Stimulated activated effector memory CD8-positive, alpha-beta T cell treated with anti-CD3 and anti-CD28 coated beads, Interleukin-12 subunit alpha, Interleukin-12 subunit beta, amount 100 ng/mL, for 72 hours (primary cell): Measurements from ENCODE around the gene TMEM123.
A peak's percentile ranks its signal among the peaks of the same experiment; 100 is the strongest.

Experiments
- ATAC-seq: fragments of 150-1000 bp; cut with Tn5 transposase; 2 replicates; pipeline ENCODE4 v1.10.0; 2021
- DNase-seq, 2 donors: peaks; one replicate each; pipeline ENCODE4 v3.0.0; 2021 to 2022; ENCODE audit warnings: low spot score in 2 of 2
- H3K27ac Mint-ChIP-seq: one replicate; pipeline ENCODE4 v1.8.0; 2022; ENCODE audit warnings: mild to moderate bottlenecking, mixed read lengths
- H3K36me3 Mint-ChIP-seq: one replicate; pipeline ENCODE4 v1.8.0; 2022; ENCODE audit warnings: mild to moderate bottlenecking, mixed read lengths
- H3K4me1 Mint-ChIP-seq: one replicate; pipeline ENCODE4 v1.8.0; 2022; ENCODE audit warnings: mixed read lengths
- H3K4me3 Mint-ChIP-seq: one replicate; pipeline ENCODE4 v1.8.0; 2022; ENCODE audit warnings: mild to moderate bottlenecking, mixed read lengths
- H3K9me3 Mint-ChIP-seq: one replicate; pipeline ENCODE4 v1.8.0; 2022; ENCODE audit warnings: mixed read lengths

Gene TMEM123

DNA sequence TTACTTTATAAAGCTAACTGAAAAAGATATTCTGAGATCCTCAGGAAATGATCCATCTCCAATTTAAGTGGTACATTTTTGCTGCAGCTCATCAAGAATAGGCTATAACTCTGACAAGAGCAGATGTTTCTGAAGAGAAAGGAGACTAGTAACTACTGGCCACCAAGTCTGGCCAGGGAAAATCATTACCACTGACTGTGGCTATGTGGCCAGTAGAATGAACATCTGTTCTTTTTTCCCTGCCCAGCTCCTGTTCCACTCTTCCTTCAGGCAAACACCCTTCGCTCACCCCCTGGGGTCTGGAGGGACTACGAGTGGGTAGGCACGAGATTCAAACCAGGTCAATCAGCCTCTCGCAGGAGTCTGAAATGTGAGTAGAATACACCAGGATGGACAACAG lies 23.9 kb downstream of the TMEM123 start:
- DNase-seq = no peak

GRCh38 chr11:102427068-102427467 lies 25.5 kb downstream of the TMEM123 start:
- peak overlapping the region; percentile 23 for H3K27ac Mint-ChIP-seq
- H3K36me3 Mint-ChIP-seq = peaks cover 56% of the 10 kb centered on the region
- DNase-seq = no peak
- H3K4me3 Mint-ChIP-seq = no peak overlapping the region
- peaks cover 3% of the 10 kb centered on the region for H3K9me3 Mint-ChIP-seq
- ATAC-seq = no peak
- H3K4me1 Mint-ChIP-seq = peaks cover 51% of the 10 kb centered on the region

More for the DNA sequence above, 23.9 kb downstream of the TMEM123 start:
- peaks cover 7% of the 10 kb centered on the region for H3K9me3 Mint-ChIP-seq
- no peak overlapping the region for H3K27ac Mint-ChIP-seq
- peaks cover 59% of the 10 kb centered on the region for H3K36me3 Mint-ChIP-seq
- no peak for ATAC-seq
- no peak overlapping the region for H3K4me3 Mint-ChIP-seq
- H3K4me1 Mint-ChIP-seq = peaks cover 48% of the 10 kb centered on the region

- H3K36me3 Mint-ChIP-seq = peaks cover 56% of the 10 kb centered on the region
- H3K27ac Mint-ChIP-seq = no peak overlapping the region
- DNase-seq (no peak), ATAC-seq (no peak)
- H3K4me3 Mint-ChIP-seq = no peak overlapping the region
- H3K4me1 Mint-ChIP-seq = peaks cover 47% of the 10 kb centered on the region
- no peaks in the 10 kb centered on the region for H3K9me3 Mint-ChIP-seq
Observed at GRCh38 chr11:102426570-102426969, 26.0 kb downstream of the TMEM123 start.

DNA sequence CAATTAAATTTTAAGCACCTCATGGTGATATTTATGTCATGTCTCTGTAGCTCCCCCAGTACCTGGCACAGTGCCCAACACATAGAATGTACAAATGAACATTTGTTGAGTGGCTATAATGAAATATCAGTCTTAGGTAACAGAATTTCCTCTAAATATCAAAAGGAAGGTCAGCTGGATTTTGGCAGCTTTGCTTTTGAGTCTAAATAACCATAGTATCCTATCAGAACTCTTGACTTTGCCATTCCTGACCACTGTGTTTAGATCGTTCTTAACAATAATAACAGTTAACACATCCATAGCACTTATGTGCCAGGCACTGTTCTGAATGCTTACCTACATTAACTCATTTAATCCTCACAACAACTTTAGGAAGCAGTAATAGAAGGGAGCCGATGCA lies 26.6 kb downstream of the TMEM123 start:
- ATAC-seq = no peak
- peaks cover 60% of the 10 kb centered on the region for H3K36me3 Mint-ChIP-seq
- H3K9me3 Mint-ChIP-seq = no peaks in the 10 kb centered on the region
- H3K27ac Mint-ChIP-seq = no peak overlapping the region
- DNase-seq = no peak
- no peak overlapping the region for H3K4me3 Mint-ChIP-seq
- H3K4me1 Mint-ChIP-seq = peaks cover 47% of the 10 kb centered on the region

DNA sequence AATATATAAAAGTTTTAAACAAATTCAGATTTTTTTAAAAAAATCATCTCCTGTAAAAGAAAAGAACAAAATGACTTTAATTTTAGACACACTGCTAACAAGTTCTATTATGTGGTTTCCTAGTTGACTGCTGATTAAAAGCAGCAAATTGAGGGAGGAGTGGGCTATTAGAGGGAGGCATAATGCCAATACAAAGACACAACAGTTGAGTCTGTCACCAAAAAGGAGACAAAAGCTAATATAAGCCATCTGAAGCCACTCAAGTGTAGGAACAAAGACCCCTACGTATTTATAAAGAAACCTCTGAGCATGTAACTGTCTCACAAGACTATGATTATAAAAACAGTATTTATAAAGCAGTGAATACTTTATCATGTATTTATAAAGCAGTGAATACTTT lies 28.6 kb downstream of the TMEM123 start:
- Mint-ChIP-seq H3K27ac (no peak overlapping the region), H3K36me3 (peaks cover 45% of the 10 kb centered on the region), H3K9me3 (no peaks in the 10 kb centered on the region), H3K4me3 (no peak overlapping the region), H3K4me1 (peaks cover 44% of the 10 kb centered on the region)
- DNase-seq (no peak), ATAC-seq (no peak)

DNA sequence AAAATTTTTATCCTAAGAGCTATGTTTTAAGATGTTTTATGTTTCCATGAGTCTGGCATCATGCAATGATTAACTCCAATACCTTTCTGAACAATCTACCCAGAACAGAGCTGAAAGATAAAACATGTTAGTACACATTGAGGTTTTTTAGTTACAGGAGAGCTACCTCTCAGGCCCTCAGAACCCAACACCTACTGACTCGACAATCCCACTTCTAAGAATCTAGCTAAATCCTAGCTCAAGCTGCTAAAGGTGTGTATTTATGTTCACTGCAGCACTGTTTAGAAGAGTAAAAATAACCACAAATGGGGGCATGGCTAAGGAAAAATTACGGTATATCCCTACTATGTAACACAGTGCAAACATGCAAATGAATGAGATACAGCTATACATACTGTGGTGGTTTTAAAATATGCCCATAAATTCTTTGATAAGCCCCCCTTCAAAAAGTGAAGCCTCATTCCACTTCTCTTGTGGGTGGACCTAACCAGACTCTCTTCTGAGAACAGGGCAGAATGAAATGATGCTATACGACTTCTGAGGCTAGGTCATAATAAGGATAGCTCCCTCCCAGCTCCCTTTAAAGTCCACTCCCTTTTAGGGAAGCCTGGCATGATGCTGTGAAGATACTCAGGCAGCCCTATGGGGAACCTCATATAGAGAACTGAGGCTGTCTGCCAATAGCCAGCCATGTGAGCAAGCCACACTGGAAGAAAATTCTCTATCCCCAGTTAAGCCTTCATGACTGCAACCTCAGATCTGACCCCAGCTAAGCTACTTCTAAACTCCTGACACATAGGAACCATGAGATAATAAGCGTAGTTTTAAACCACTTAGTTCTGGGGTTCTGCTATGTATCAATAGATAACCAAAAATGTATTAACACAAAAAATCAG lies 29.5 kb downstream of the TMEM123 start:
- no peaks in the 10 kb centered on the region for H3K9me3 Mint-ChIP-seq
- H3K4me1 Mint-ChIP-seq = peaks cover 44% of the 10 kb centered on the region
- no peak overlapping the region for H3K27ac Mint-ChIP-seq
- peaks cover 40% of the 10 kb centered on the region for H3K36me3 Mint-ChIP-seq
- ATAC-seq (peak; percentile 48), DNase-seq (no peak)
- no peak overlapping the region for H3K4me3 Mint-ChIP-seq

GRCh38 chr11:102421261-102421660 lies 31.3 kb downstream of the TMEM123 start:
- Mint-ChIP-seq H3K4me3 (no peak overlapping the region), H3K27ac (no peak overlapping the region), H3K4me1 (peaks cover 54% of the 10 kb centered on the region), H3K9me3 (peaks cover 2% of the 10 kb centered on the region), H3K36me3 (peaks cover 40% of the 10 kb centered on the region)
- DNase-seq (no peak), ATAC-seq (no peak)

GRCh38 chr11:102420547-102420946 lies 32.0 kb downstream of the TMEM123 start:
- Mint-ChIP-seq H3K36me3 (peaks cover 41% of the 10 kb centered on the region), H3K9me3 (peaks cover 2% of the 10 kb centered on the region), H3K27ac (no peak overlapping the region), H3K4me1 (peaks cover 55% of the 10 kb centered on the region), H3K4me3 (no peak overlapping the region)
- DNase-seq (no peak), ATAC-seq (peak; percentile 83)

DNA sequence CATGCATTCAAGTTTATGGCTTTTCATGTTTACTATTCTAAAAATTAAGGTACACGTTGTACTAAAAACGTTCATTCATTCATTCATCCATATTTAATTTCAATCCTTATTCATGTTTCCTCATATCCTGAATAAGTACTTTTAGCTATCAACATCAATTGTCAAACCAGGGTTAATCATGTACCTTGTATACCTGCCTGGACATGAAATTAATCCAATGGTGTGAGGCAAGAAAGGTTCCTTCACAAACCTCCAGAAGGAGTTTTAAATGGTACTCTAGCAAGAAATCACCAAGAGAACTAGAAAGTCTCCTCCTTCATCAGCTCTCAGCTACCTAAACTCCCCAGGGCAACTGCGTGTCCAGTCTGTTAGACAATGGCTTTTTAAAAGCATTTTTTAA lies 33.4 kb downstream of the TMEM123 start:
- ATAC-seq (no peak), DNase-seq (no peak)
- Mint-ChIP-seq H3K4me3 (no peak overlapping the region), H3K36me3 (peaks cover 44% of the 10 kb centered on the region), H3K4me1 (peaks cover 66% of the 10 kb centered on the region), H3K9me3 (peaks cover 2% of the 10 kb centered on the region), H3K27ac (no peak overlapping the region)

- no peak for DNase-seq
- H3K4me1 Mint-ChIP-seq = peaks cover 70% of the 10 kb centered on the region
- peak; percentile 91 for ATAC-seq
- H3K9me3 Mint-ChIP-seq = peaks cover 2% of the 10 kb centered on the region
- peaks cover 40% of the 10 kb centered on the region for H3K36me3 Mint-ChIP-seq
- H3K27ac Mint-ChIP-seq = peak overlapping the region; percentile 7
- peak overlapping the region; percentile 16 for H3K4me3 Mint-ChIP-seq
Observed at GRCh38 chr11:102416976-102417375, 35.6 kb downstream of the TMEM123 start.

DNA sequence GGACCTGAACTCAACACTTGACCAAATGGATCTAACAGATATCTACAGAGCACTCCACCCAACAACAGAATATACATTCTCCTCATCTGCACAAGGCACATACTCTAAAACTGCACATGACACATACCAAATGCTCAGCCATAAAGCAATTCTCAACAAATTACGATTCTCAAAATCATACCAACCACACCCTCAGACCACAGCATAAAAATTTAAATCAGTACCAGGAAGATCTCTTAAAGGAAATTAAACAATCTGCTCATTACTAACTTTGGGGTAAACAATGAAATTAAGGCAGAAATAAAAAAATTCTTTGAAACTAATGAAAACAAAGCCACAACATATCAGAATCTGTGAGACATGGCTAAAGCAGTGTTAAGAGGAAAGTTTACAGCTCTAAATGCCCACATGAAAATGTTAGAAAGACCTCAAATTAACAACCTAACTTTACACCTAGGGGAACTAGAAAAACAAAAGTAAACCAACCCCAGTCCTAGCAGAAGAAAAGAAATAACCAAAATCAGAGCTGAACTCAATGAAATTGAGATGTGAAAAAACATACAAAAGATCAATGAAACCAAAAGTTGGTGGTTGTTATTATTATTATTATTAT lies 37.2 kb downstream of the TMEM123 start:
- DNase-seq (no peak), ATAC-seq (peak; percentile 76)
- peaks cover 39% of the 10 kb centered on the region for H3K36me3 Mint-ChIP-seq
- peak overlapping the region; percentile 20 for H3K4me3 Mint-ChIP-seq
- peak overlapping the region; percentile 3 for H3K27ac Mint-ChIP-seq
- H3K9me3 Mint-ChIP-seq = peaks cover 2% of the 10 kb centered on the region
- H3K4me1 Mint-ChIP-seq = peaks cover 74% of the 10 kb centered on the region

DNA sequence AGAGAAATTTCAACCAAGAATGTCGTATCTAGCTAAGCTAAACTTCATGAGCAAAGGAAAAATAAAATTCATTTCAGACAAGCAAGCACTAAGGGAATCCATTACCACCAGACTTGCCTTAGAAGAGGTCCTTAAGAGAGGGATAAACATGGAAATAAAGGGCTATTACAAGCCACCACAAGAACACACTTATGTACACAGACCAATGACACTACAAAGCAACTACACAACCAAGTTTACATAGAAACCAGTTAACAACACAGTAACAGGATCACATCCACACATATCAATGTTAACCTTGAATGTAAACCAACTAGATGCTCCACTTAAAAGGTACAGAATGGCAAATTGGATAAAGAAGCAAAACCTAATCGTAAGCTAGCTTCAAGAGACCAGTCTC lies 38.0 kb downstream of the TMEM123 start:
- Mint-ChIP-seq H3K36me3 (peaks cover 48% of the 10 kb centered on the region), H3K27ac (no peak overlapping the region), H3K4me3 (peak overlapping the region; percentile 20), H3K4me1 (peaks cover 69% of the 10 kb centered on the region), H3K9me3 (peaks cover 2% of the 10 kb centered on the region)
- ATAC-seq (no peak), DNase-seq (no peak)

- DNase-seq = no peak
- no peak for ATAC-seq
- H3K27ac Mint-ChIP-seq = no peak overlapping the region
- peaks cover 54% of the 10 kb centered on the region for H3K36me3 Mint-ChIP-seq
- no peak overlapping the region for H3K4me3 Mint-ChIP-seq
- H3K4me1 Mint-ChIP-seq = peaks cover 69% of the 10 kb centered on the region
- H3K9me3 Mint-ChIP-seq = peaks cover 2% of the 10 kb centered on the region
Observed at GRCh38 chr11:102413497-102413896, 39.1 kb downstream of the TMEM123 start.

DNA sequence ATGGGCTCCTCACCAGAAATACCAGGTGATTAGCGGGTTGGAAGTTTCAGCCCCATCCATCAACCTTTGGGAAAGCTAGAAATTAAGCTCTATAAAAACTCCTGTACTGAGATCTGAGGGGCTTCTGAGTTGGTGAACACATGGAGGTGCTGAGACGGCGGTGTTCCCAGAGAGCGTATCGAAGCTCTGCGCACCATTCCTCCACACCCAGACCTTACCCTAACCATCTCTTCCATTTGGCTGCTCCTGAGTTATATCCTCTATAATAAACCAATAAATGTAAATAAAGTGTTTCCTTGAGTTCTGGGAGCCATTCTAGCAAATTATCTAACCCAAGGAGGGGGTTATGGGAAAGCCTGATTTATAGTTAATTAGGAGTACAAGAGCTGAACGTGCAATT lies 41.4 kb downstream of the TMEM123 start:
- H3K9me3 Mint-ChIP-seq = no peaks in the 10 kb centered on the region
- H3K27ac Mint-ChIP-seq = no peak overlapping the region
- peaks cover 57% of the 10 kb centered on the region for H3K36me3 Mint-ChIP-seq
- ATAC-seq (no peak), DNase-seq (no peak)
- H3K4me1 Mint-ChIP-seq = peaks cover 67% of the 10 kb centered on the region
- no peak overlapping the region for H3K4me3 Mint-ChIP-seq

DNA sequence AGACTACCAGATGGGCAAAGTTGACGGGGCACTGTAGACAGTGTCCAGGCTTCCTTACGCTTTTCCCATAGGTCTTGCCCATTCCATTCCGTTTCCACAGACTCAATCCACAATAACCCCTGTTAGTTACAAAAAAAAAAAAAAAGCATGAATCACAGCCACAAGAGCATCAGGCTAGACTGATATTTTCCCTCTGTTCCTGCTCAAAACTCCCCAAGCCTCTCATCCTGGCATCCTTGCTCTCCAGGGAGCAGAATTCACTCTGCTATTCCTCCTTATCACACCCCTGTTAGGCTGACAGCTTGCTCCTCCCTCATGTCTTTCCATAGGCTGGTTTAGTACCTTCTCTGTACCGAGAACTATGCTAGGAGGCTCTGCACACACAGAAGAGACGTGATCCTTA lies 42.2 kb downstream of the TMEM123 start:
- no peaks in the 10 kb centered on the region for H3K9me3 Mint-ChIP-seq
- H3K36me3 Mint-ChIP-seq = peaks cover 60% of the 10 kb centered on the region
- ATAC-seq (no peak), DNase-seq (no peak)
- peaks cover 66% of the 10 kb centered on the region for H3K4me1 Mint-ChIP-seq
- peak overlapping the region; percentile 30 for H3K27ac Mint-ChIP-seq
- H3K4me3 Mint-ChIP-seq = no peak overlapping the region

DNA sequence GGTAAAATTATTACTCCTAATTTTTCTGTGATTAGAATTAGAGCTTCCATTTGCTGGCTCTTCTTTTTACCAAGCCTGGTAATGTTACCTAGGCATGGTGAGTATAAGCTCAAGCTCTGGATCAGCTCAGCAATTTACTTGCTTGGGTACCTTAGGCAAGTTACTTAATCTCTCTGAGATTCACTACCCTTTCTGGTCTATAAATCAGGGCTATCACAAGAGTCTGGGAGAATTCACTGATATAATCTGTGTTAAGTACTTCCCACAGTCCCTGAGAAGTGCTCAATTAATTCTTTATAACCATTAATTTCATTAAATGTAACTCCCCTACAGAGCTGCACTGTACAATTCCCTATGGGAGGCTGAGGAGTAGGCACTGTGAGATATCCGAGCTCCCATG lies 44.2 kb downstream of the TMEM123 start:
- DNase-seq = no peak
- Mint-ChIP-seq H3K36me3 (peaks cover 73% of the 10 kb centered on the region), H3K27ac (no peak overlapping the region), H3K9me3 (no peaks in the 10 kb centered on the region), H3K4me1 (peaks cover 55% of the 10 kb centered on the region), H3K4me3 (no peak overlapping the region)
- ATAC-seq = no peak
